RCC 7860 (cell line): Measurements from ENCODE around the gene MAGI2.

ENCODE experiments used
- DNase-seq: peaks from one replicate; pipeline ENCODE4 v3.0.0-alpha.2; 2015; ENCODE audit warnings: low spot score
- FAIRE-seq: peaks from 2 replicates; lab custom pipeline; 2012; peaks lifted over from hg19 to GRCh38; lab: Jason Lieb, UNC

The MAGI2 gene

DNA sequence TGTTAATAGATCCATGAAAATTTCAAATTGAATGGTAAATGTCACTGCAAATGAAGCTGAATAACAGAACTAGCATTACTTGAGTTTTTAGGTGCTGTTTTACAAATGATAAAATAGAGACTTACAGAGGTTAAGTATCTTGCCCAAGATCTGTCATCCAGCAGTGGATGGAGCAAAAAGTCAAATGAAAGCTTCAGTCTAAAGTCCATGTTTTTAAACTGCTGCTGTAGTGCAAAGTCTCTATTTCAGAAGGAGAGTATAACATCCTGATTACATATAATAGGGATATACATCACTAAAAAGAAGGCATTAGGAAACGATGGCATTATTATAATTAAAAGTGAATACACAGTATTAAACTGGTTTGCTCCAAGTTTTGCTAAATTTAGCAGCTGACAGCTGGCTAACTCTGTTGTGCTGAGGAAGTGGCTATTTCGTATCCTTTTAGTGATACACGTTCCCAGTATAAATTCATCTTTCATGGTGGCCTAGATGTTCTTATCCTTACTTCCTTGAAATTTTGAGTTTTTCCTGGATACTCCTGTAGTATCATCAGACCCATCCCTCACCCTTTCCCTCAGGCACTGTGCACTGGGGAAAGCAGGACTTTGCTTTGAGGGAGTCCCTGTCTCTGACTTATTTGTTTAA is 603.2 kb downstream of the MAGI2 start:
- FAIRE-seq (no peak), DNase-seq (no peak)

- DNase-seq (no peak), FAIRE-seq (no peak)
Observed at GRCh38 chr7:78845155-78845554, 608.3 kb downstream of the MAGI2 start.

- DNase-seq = no peak
Observed at GRCh38 chr7:78842068-78842467, 611.4 kb downstream of the MAGI2 start.

DNA sequence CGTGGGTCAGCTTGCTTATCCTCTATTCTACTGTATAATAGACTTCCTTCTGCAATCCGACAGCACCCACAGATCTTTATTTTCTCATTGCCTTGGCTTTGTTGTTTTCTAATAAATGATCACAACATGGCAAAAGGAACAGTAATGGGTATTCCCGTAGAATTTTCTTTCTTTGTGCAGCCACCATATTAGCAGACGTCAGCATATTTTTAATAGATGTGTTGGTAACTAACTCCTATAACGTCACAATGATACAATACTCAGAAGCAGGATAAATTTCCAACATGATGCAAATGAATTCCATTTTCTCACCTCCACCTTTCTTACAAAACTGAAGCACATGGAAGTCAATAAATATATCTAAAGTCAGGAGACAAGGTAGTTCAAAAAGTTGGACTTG is 617.6 kb downstream of the MAGI2 start:
- FAIRE-seq (no peak), DNase-seq (no peak)

More at GRCh38 chr7:78842068-78842467, 611.4 kb downstream of the MAGI2 start:
- no peak for FAIRE-seq

- FAIRE-seq = no peak
Observed at GRCh38 chr7:78828317-78828716, 625.1 kb downstream of the MAGI2 start.

DNA sequence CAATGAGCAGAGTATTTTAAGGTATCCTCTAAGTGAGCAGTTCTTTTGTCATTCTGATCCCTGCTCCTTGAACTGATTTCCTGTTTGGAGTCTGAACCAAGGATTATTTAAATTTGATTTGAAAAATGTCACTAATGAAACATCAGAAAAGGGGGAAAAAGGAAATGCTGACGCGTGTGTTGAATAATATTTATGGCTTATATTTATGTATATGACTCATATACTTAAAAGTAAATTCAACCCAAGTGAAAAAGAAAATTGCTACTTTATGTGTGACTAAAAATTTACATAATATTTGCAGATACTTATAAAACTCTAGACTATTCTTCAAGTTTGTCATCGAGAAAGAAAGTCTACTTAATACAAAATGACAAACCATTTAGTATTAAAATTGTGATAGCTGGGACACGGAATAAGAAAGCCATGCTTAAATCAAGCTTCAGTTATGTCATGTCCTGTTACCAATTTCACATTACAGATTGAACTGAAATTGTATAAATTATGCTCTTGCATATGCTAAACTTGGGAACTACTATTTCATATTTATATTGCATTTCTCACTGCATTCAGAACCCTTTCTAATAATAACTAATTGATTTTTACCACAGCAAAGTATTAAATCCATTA is 649.9 kb downstream of the MAGI2 start:
- DNase-seq (no peak), FAIRE-seq (no peak)

More at GRCh38 chr7:78828317-78828716, 625.1 kb downstream of the MAGI2 start:
- no peak for DNase-seq

DNA sequence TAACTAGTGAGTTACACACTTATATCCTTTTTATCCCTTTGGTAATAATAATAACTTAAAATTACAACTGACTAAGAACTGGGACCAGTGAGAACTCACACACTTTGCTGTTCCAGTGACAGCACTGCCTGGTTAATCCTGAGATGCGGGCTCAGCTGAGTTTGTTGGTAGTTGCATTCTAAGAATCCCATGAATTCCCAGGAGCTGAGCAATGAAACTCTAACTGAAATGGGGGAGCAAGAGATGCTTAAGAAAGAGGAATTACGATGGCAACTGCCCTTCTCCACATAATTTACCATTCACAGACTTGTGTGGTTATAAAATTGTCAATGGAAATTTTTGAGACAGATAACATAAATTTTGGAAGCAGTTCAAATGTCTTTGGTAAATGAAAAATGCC is 659.4 kb downstream of the MAGI2 start:
- FAIRE-seq = no peak
- no peak for DNase-seq

DNA sequence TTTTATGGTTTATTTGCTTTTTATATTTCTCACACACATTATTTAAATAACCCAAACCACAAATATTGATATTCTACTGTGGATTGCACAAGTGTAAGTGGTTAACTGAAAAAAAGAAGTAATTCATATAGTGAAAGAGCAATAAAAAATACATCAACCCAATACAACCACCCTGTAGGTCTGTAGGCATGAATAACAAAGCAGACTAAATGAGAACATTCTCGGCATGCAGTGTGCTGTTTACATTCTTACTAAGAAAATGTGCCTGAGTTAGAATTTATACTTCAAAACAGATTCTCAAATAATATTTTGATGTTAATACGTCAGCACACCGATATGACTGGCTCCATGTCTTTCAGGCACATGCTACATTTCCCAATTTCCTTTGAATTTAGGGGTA is 660.8 kb downstream of the MAGI2 start:
- FAIRE-seq = no peak
- no peak for DNase-seq

DNA sequence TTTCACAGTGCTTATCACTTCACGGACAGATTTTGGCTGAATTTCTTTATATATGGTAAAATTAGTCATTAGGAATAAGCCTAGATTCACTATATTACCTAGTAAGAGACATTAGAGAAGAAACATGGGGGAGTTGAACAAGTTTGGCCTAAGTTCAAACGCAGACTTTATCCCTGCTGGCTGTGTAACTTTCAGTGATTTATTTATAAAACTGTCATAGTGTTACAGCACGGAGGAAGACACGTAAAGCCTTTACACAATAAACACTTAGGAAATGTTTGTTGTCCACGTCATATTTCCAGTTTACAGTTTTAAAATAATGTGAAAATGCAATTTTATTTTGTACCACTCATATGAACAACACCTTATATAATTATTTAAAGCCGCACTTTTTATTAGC is 661.5 kb downstream of the MAGI2 start:
- FAIRE-seq (no peak), DNase-seq (no peak)

GRCh38 chr7:78788464-78788863 is 665.0 kb downstream of the MAGI2 start:
- FAIRE-seq = no peak
- DNase-seq = no peak

DNA sequence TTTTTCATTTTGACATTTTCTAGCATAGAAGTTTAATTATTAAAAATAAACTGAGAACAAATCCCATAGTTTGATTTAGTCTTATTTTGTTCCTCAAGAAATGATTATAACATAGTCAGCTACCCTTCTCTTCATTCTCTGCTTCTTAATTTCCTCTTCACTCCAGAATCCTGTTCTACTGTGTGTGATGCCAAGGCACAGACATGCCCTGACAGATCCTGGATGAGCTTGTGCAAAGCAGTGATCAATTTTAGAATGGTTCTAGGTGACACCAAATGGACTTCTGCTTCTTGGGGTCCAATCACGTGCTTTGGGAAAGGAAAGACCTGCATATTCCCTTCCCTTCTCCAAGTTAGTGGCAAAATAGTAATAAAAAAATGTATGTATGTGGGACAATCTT is 665.6 kb downstream of the MAGI2 start:
- DNase-seq (no peak), FAIRE-seq (no peak)

DNA sequence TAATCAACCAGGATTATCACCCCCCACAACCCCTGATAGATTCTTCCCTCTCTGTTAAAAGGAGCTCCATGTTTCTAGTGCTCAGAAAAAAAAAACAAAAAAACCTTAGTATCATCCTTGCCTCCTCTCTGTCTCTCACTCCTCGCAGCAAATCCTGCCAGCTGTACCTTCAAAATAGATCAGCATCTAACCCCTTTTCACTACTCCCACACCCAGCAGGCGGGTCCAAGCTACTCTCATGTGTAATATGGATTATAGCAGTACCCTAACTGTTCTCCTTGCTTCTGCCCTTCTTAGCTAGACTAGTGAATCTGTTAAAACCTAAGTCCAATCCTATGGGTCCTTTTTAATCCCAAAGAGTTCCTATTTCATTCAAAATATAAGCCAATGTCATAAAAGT is 667.4 kb downstream of the MAGI2 start:
- DNase-seq = no peak
- no peak for FAIRE-seq

DNA sequence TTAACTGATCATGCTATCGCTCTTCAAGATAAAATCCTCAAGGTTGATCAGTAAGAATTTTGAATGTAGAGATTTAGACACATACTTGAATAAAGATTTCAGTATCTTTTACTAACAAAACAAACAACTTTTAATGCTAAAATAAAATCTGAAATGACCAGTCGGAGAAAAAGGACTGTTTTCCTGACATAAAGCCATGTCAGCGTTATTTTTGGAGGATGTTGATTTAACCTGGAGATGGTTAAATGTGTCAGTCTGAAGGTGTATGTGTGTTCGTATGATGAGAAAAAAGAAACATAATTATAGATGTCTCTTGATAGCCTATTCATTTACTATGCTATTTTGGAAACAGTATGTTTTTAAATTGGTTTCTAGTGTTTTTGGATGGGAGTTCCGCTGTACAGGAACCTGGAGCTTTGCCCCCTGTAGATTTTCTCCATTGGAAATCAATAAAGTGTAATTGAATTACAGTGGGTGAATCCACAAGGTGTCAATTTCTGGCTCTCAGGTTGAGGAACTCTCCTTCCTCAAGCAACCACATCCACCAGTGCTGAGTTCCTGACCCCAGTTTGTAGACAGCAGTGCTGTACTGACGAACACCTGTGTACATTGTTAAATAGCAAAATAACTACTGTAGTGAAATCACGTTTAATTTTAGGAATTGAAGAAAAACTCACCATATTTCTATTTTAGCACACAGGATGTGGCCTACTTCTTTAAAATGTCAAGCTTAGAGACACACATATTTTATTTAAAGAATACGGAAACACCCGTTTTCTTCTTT is 670.1 kb downstream of the MAGI2 start:
- FAIRE-seq (no peak), DNase-seq (no peak)

DNA sequence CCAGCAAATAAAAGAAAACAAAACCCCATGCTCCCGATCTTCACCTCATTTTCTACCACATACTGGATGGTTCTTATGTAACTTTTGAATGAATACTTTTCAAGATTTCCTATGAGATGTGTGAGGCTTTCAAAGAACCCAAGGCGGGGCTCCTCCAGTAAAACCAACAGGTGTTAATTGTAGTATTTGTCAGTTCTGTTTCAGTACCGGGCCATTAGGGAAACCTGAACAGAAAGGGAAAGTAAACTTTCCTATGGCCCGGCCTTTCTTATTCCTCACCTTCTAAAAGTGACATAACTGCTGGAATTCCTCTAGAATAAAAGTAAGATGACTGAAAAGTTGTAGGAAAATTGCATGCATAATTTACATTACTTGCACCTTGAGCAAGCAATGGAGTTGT is 672.9 kb downstream of the MAGI2 start:
- FAIRE-seq = no peak
- DNase-seq = no peak

GRCh38 chr7:78779788-78780187 is 673.7 kb downstream of the MAGI2 start:
- FAIRE-seq (no peak), DNase-seq (no peak)

DNA sequence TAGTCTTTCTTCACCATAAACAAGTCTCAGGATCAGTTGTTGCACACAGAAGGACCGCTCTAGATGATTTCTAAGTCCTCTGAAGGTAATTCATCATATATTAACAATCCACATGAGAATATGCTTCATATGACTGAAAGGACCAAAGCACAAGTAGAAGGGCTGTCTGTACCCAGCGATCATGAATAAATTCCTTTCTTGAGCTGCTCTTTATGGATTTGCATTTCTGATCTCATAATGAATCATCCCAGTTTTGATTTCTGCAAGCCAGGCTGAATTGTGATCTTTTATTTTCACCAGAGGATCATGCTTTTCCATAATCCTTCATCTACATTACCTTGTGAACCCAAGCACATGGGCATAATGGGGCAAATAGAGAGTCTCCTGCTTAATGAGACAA is 675.6 kb downstream of the MAGI2 start:
- DNase-seq (no peak), FAIRE-seq (no peak)

DNA sequence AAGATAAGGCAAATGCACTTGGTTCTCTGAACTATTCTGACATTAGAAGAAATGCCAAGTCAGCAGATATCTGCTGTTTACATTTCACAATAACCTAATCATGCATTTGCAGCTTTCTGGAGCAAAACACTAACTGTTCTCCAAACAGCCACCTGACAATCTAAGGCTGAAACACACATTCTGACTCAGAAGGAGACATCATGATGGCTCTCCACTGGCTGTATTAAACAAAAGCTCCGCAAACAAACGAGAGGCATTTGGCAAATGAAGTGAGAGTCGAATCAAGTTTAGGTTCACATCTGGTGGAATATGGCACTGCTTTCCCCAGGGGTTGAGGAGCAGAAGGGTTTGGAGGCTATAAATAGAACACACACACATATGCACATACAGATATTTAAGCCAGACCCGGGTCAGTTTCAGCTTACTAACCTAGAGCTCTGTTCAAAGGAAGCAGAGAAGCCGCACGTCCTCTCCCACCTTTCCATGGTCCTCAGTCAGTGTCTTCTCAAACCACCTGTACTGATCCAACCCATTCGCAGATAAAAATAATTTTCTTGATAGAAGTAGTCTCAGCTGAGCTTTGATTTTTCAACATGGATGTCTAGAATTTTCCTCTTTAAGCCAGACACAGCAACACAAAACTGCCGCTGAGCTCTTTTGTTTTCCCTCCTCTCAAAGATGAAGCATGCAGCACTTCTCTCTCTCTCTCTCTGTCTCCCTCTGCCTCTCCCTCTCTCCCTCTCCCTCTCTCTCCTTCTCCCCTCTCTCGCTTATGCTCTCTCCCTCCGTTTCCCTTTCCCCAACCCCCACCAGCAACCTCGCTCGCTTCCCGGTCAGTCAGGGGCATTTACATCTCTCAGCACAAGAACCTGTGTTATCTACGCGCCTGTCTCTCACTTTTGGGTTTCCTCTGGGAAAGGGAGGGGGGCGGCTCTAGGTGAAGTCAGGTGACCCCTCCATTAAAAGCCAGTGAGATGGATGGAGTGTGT is 682.8 kb downstream of the MAGI2 start:
- DNase-seq = no peak
- FAIRE-seq = no peak

- FAIRE-seq = no peak
- DNase-seq = no peak
Observed at GRCh38 chr7:78769481-78770101, 683.9 kb downstream of the MAGI2 start.

GRCh38 chr7:78768859-78769258 is 684.6 kb downstream of the MAGI2 start:
- FAIRE-seq (no peak), DNase-seq (no peak)

DNA sequence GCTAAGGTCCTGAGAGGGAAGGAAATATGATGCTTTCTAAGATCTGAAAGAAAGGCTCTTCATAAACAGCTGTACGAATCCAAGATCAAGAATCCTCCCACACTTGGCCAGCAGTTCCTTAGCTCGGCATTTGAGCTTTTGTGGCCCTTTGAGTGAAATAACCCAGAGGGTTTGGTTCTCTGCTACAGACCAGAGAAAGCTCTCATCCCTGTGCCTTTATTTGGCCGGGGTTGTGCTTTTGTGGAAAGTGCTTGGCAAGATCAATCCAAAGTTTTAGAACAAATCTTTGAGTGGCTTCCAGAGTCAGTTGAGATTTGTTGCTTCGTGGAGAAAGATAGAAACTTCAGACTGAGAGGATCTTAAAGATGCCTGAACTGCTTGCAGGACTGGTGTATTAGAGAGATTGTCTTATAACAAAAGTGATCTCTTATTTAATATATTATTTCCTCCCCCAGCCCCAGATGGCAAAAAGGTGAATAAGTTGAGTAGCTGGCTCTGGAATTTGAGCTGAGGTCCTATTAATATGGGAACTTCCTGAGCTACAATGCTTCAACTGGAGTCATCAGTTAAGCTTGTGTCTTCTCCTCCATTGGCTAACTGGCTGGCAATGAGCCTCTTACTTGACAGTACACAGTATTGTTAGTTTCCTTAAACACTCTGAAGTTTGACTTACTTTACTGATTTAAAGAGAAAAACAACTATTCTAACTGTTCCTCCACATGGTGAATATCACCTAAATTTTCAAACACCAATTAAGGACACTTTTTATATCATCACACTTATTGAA is 687.3 kb downstream of the MAGI2 start:
- DNase-seq (no peak), FAIRE-seq (no peak)
